ENCODE data around the gene UTP15.

UTP15 gene

DNA sequence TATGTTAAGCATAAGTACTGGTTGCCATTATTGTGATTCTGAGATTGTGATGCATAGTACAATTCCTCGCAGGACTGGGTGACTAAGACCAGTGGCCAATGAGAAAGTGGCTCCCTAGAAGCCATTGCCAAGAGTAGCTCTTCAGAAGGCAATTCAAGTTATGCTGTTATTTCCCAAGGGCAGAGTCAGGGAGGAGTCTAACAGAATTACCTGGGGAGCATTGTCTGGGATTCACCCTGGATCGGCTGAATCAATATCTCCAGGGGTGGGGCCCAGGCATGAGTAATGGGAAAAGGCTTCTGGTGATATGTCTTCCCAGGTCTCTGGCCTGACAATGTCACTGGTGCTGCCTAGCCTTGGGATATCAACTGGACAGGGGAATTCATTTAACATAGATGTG lies 49.5 kb downstream of the UTP15 start:
- TF ChIP-seq, protein P1, sequence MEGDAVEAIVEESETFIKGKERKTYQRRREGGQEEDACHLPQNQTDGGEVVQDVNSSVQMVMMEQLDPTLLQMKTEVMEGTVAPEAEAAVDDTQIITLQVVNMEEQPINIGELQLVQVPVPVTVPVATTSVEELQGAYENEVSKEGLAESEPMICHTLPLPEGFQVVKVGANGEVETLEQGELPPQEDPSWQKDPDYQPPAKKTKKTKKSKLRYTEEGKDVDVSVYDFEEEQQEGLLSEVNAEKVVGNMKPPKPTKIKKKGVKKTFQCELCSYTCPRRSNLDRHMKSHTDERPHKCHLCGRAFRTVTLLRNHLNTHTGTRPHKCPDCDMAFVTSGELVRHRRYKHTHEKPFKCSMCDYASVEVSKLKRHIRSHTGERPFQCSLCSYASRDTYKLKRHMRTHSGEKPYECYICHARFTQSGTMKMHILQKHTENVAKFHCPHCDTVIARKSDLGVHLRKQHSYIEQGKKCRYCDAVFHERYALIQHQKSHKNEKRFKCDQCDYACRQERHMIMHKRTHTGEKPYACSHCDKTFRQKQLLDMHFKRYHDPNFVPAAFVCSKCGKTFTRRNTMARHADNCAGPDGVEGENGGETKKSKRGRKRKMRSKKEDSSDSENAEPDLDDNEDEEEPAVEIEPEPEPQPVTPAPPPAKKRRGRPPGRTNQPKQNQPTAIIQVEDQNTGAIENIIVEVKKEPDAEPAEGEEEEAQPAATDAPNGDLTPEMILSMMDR (IDR thresholded peaks at IDR 0.05), result no peak
- Histone ChIP-seq H3K9me3 (no peaks in the 10 kb centered on the region), H3K27ac (no peak overlapping the region), H3K36me3 (no peaks in the 10 kb centered on the region), H3K27me3 (no peaks in the 10 kb centered on the region), H3K4me1 (ENCODE audit: control insufficient read depth in 1 of 2, insufficient read depth in 1 of 2, low read depth in 1 of 2, low read length in 1 of 2) (no peaks in the 10 kb centered on the region), H3K4me3 (ENCODE audit: low read depth in 1 of 2, low read length in 1 of 2) (no peak overlapping the region)

DNA sequence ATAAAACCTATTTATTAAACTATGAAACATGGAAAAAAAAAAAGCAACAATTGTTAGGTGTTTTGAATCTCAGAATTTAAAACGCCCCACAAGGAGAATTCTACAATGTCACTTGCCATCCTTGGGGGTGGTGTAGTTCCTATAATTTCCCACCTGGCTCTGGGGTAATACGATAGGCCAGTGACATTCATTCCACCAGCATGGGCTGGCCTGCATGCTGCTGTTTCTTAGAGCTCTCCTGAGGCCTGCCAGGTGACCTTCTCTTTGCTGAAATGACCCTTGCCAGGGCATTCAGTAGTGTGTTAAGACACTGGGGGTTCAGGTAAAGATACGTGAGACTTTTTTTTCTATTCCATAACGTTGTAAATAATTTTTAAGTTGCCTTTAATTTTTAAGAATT lies 50.4 kb downstream of the UTP15 start:
- Histone ChIP-seq H3K4me1 (ENCODE audit: control insufficient read depth in 1 of 2, insufficient read depth in 1 of 2, low read depth in 1 of 2, low read length in 1 of 2) (no peaks in the 10 kb centered on the region), H3K27ac (no peak overlapping the region), H3K27me3 (no peaks in the 10 kb centered on the region), H3K9me3 (no peaks in the 10 kb centered on the region), H3K4me3 (ENCODE audit: low read depth in 1 of 2, low read length in 1 of 2) (no peak overlapping the region), H3K36me3 (no peaks in the 10 kb centered on the region)
- TF ChIP-seq, protein P1 (IDR thresholded peaks at IDR 0.05), result no peak

DNA sequence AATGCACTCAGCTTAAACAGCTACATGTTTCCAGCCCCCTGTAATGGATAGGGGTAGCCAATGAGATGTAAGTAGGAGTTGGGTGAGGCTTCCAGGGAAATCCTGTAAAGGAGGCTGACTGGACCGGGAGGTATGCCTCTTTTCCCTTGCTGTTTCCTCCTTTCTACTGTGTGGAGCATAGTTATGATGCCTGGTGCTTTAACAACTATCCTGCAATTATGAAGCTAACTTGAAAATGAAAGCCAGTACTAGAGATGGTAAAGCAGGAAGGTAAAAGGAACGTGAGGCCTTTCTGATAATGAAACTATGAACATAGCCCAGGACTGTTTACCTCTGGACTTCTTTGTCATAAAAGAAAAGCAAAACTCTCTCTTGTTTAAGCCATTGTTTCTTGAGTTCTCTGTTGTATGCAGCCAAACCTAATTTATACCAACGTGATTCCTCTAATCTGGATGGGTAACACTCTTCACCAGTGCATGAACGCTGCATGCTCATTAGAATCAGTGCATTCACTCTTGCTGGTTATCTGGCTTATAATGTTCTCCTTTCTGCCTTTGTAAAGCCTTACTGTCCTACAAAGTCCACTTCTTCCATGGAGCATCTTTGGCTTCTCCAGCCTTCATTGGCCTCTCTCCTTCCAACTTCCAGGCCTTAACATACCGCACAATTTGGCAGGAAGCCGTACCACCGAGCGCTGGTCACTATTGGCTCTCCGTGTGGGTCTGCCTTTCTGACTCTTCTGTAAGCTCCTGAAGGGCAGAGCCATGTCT lies 52.2 kb downstream of the UTP15 start:
- Histone ChIP-seq H3K27ac (no peak overlapping the region), H3K4me3 (ENCODE audit: low read depth in 1 of 2, low read length in 1 of 2) (no peak overlapping the region)
- TF ChIP-seq, protein P1 (IDR thresholded peaks at IDR 0.05), result no peak

DNA sequence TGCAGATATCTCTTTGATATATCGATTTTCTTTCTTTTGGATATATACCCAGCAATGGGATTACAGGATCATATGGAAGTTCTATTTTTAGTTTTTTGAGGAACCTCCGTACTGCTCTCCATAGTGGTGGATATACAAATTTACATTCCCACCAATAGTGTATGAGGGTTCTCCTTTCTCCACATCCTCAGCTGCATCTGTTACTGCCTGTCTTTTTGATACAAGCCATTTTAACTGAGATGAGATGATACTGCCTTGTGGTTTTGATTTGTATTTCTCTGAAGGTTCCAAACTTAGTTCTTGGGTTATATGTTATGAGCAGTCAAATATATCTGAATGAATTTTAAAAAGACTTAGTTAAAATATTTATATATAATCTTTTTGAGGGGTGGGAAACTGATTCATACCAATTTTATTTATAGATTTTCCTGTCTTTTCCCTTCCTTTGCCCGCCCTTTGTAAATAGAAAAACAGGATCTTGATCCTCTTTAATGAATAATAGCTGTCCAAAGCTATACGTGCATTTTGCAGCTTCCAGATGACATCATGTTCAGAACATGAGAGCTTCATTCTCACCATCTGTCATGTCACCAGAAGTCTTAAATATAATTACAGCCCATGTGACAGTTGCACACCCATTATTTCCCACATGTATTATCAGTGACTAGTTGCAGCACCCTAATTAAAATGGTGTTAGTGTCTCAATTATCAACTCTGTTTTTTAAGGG lies 54.2 kb downstream of the UTP15 start:
- TF ChIP-seq, protein P1 (IDR thresholded peaks at IDR 0.05), result no peak
- Histone ChIP-seq H3K27me3 (peaks cover 15% of the 10 kb centered on the region), H3K36me3 (no peaks in the 10 kb centered on the region), H3K4me3 (ENCODE audit: low read depth in 1 of 2, low read length in 1 of 2) (no peak overlapping the region), H3K27ac (no peak overlapping the region), H3K9me3 (no peaks in the 10 kb centered on the region), H3K4me1 (ENCODE audit: control insufficient read depth in 1 of 2, insufficient read depth in 1 of 2, low read depth in 1 of 2, low read length in 1 of 2) (no peaks in the 10 kb centered on the region)

More for the DNA sequence above, 52.2 kb downstream of the UTP15 start:
- H3K36me3 ChIP-seq, result no peaks in the 10 kb centered on the region
- no peaks in the 10 kb centered on the region for H3K4me1 ChIP-seq (ENCODE audit: control insufficient read depth in 1 of 2, insufficient read depth in 1 of 2, low read depth in 1 of 2, low read length in 1 of 2)
- no peaks in the 10 kb centered on the region for H3K27me3 ChIP-seq
- H3K9me3 ChIP-seq, result no peaks in the 10 kb centered on the region

DNA sequence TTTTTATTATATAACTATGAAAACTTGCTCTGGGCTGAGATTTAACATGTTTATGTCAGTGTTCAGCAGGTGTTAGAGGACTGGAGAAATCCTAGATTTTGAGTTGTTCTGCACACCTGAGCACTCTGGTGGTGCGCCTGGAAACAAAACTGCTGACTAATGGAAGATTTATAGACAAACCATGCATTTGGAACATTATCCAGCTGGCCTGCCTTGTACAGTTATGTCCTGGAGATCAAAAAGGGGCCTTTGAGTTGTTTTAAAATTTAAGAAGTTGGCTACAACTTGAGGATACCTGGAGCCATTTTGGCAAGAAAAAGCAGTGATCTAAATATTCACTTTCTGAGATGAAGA lies 54.8 kb downstream of the UTP15 start:
- Histone ChIP-seq H3K27ac (no peak overlapping the region), H3K27me3 (peaks cover 20% of the 10 kb centered on the region), H3K4me1 (ENCODE audit: control insufficient read depth in 1 of 2, insufficient read depth in 1 of 2, low read depth in 1 of 2, low read length in 1 of 2) (no peaks in the 10 kb centered on the region), H3K9me3 (no peaks in the 10 kb centered on the region), H3K4me3 (ENCODE audit: low read depth in 1 of 2, low read length in 1 of 2) (no peak overlapping the region), H3K36me3 (no peaks in the 10 kb centered on the region)
- TF ChIP-seq, protein P1 (IDR thresholded peaks at IDR 0.05), result no peak

All from neutrophil (primary cell).